Measurements from ENCODE around the gene CERS6.

Gene CERS6

GRCh38 chr2:168624028-168624427, 168.0 kb downstream of the CERS6 start:
- TF ChIP-seq, protein P1, sequence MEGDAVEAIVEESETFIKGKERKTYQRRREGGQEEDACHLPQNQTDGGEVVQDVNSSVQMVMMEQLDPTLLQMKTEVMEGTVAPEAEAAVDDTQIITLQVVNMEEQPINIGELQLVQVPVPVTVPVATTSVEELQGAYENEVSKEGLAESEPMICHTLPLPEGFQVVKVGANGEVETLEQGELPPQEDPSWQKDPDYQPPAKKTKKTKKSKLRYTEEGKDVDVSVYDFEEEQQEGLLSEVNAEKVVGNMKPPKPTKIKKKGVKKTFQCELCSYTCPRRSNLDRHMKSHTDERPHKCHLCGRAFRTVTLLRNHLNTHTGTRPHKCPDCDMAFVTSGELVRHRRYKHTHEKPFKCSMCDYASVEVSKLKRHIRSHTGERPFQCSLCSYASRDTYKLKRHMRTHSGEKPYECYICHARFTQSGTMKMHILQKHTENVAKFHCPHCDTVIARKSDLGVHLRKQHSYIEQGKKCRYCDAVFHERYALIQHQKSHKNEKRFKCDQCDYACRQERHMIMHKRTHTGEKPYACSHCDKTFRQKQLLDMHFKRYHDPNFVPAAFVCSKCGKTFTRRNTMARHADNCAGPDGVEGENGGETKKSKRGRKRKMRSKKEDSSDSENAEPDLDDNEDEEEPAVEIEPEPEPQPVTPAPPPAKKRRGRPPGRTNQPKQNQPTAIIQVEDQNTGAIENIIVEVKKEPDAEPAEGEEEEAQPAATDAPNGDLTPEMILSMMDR (IDR thresholded peaks at IDR 0.05; ENCODE audit: low read length, missing control alignments) = no peak
- DNase-seq (ENCODE audit: low read depth) = no peak
- H3K4me3 ChIP-seq (replicated peaks; ENCODE audit: low read depth, low read length) = no peak overlapping the region

- TF ChIP-seq, protein P1 (IDR thresholded peaks at IDR 0.05; ENCODE audit: low read length, missing control alignments) = no peak
- no peak overlapping the region for H3K4me3 ChIP-seq (replicated peaks; ENCODE audit: low read depth, low read length)
- no peak for DNase-seq (ENCODE audit: low read depth)
Observed at GRCh38 chr2:168626096-168626495, 170.0 kb downstream of the CERS6 start.

- no peak for DNase-seq (ENCODE audit: low read depth)
- TF ChIP-seq, protein P1 (IDR thresholded peaks at IDR 0.05; ENCODE audit: low read length, missing control alignments) = no peak
- H3K4me3 ChIP-seq (replicated peaks; ENCODE audit: low read depth, low read length) = no peak overlapping the region
Observed at GRCh38 chr2:168626647-168627046, 170.6 kb downstream of the CERS6 start.

DNA sequence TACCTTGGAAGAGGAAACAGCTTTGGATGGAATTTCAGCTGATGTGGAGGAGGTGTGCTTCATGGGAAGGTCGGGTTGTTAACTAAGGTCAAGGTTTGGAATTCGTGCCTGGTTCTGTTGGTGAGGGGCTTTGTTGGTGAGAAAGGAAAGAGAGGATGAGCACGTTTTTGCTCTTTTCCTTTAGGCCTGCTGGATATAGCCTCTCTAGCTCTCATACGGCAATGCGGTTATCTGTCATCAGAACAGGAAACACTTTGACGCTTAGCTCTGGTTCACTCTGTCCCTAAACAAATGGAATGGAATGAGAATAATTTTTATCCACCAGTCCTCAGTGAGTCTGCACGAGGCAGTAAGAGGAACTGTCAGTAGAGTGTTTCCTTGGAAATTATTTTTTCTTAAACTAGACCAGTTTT, 176.6 kb downstream of the CERS6 start:
- peak; percentile 94 for DNase-seq (ENCODE audit: low read depth)
- TF ChIP-seq, protein P1 (IDR thresholded peaks at IDR 0.05; ENCODE audit: low read length, missing control alignments) = no peak
- H3K4me3 ChIP-seq (replicated peaks; ENCODE audit: low read depth, low read length) = no peak overlapping the region

DNA sequence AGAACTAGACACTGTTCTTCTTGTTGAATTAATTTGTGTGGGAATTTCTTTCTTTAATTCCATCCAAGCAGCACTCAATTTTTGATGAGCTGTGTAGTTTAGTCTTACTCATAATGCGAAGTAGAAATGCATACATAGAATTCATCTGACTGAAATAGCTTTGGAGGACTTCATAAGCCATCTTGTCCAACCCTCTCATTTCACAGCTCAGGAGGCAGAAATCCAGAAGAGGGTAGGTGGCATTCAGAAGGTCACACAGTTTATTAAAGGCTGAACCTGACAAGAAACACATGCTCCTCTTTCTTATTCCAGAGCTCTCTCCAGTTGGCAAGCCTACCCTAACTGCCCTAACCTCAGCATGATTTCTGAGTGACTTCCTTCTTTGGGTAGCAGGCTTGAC, 177.1 kb downstream of the CERS6 start:
- TF ChIP-seq, protein P1 (IDR thresholded peaks at IDR 0.05; ENCODE audit: low read length, missing control alignments) = no peak
- peak; percentile 51 for DNase-seq (ENCODE audit: low read depth)
- H3K4me3 ChIP-seq (replicated peaks; ENCODE audit: low read depth, low read length) = no peak overlapping the region

DNA sequence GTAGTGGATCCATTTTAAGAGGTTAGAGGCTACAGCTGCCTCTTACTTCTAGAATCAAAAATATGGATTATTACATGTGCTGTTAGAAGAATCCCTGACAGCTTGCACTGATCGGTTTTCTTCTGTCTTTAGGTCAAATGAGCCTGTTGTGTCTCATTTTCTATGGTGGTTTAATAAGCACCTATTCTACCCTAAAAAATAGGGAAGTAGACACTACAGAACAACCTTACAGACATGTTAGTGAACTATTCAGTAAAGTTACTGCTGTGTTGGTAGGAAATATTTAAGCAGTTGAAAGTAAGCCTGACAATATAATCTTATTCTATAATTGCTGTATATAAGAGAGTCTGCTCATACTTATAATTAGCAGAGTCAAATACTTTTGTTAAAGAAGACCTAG, 177.8 kb downstream of the CERS6 start:
- no peak for DNase-seq (ENCODE audit: low read depth)
- TF ChIP-seq, protein P1 (IDR thresholded peaks at IDR 0.05; ENCODE audit: low read length, missing control alignments) = no peak
- H3K4me3 ChIP-seq (replicated peaks; ENCODE audit: low read depth, low read length) = no peak overlapping the region

DNA sequence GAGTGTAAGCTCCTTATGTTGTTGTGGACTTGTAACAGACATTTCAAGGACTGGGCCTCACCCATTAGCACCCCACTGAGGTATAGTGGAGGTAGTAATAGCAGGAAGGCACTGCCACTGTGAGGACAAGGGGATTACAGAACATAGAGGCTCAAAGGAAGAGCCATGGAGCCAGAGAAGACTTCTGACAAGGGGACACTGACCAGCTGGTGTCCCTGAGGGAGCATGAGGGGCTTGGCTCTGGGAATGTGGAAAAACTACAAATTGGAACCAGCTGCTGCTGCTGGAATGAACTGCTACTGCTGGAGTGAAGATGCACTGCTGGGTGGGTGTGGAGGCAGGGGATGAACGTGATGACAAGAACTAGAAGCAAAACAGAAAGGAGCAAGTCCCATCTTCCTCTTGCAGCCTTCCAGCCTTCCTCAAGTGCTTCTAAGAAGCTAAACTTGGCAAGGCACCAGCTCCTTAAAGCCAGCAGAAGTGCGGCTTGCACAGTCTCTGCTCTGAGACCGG, 179.0 kb downstream of the CERS6 start:
- H3K4me3 ChIP-seq (replicated peaks; ENCODE audit: low read depth, low read length) = no peak overlapping the region
- DNase-seq (ENCODE audit: low read depth) = peak; percentile 81
- TF ChIP-seq, protein P1 (IDR thresholded peaks at IDR 0.05; ENCODE audit: low read length, missing control alignments) = no peak
